ENCODE measurements around the gene PLTP. TPM values are rescaled to one million over a fixed set of nuclear protein-coding genes. Genes with fewer than 3 reads are reported as not detected.

Gene PLTP
- total RNA-seq, 1 experiment from 2014 or later, result 19.8 TPM

- peak overlapping the region; percentile 2 for H3K4me2 ChIP-seq (ENCODE audit: low read depth, low read length, poor library complexity, severe bottlenecking)
- H3K27ac ChIP-seq (ENCODE audit: low read length), result no peak overlapping the region
- peaks cover 11% of the 10 kb centered on the region; the same call in 1 of the 2 replicates for H3K36me3 ChIP-seq (ENCODE audit: insufficient read depth, low read length)
- H3K9ac ChIP-seq (ENCODE audit: low read length), result no peak overlapping the region
- no peak for DNase-seq
- H3K4me3 ChIP-seq (ENCODE audit: low read length), result no peak overlapping the region
- H3K9me3 ChIP-seq (ENCODE audit: low read length), result no peaks in the 10 kb centered on the region
- H4K20me1 ChIP-seq (ENCODE audit: insufficient read depth, low read depth, low read length), result no peaks in the 10 kb centered on the region
- H3K4me1 ChIP-seq (ENCODE audit: low read length), result peaks cover 34% of the 10 kb centered on the region
- no peak overlapping the region for H2AFZ ChIP-seq (ENCODE audit: low read length)
- no peaks in the 10 kb centered on the region for H3K27me3 ChIP-seq (ENCODE audit: low read length)
- no peaks in the 10 kb centered on the region for H3K9me2 ChIP-seq (replicated peaks; ENCODE audit: insufficient read depth, low read length)
- peaks cover 17% of the 10 kb centered on the region for H3K79me2 ChIP-seq (ENCODE audit: low read length)
Observed at GRCh38 chr20:45892828-45893500, 19.0 kb downstream of the PLTP start.

- peaks cover 7% of the 10 kb centered on the region; the same call in 1 of the 2 replicates for H3K36me3 ChIP-seq (ENCODE audit: insufficient read depth, low read length)
- peak overlapping the region; percentile 91 for H3K4me3 ChIP-seq (ENCODE audit: low read length)
- no peak for DNase-seq
- H3K9me3 ChIP-seq (ENCODE audit: low read length), result no peaks in the 10 kb centered on the region
- no peaks in the 10 kb centered on the region for H4K20me1 ChIP-seq (ENCODE audit: insufficient read depth, low read depth, low read length)
- no peaks in the 10 kb centered on the region for H3K27me3 ChIP-seq (ENCODE audit: low read length)
- H3K9me2 ChIP-seq (replicated peaks; ENCODE audit: insufficient read depth, low read length), result no peaks in the 10 kb centered on the region
- H3K27ac ChIP-seq (ENCODE audit: low read length), result no peak overlapping the region
- H3K4me1 ChIP-seq (ENCODE audit: low read length), result peaks cover 34% of the 10 kb centered on the region
- H2AFZ ChIP-seq (ENCODE audit: low read length), result no peak overlapping the region
- H3K9ac ChIP-seq (ENCODE audit: low read length), result peak overlapping the region; percentile 83
- peaks cover 17% of the 10 kb centered on the region for H3K79me2 ChIP-seq (ENCODE audit: low read length)
- peak overlapping the region; percentile 99 for H3K4me2 ChIP-seq (ENCODE audit: low read depth, low read length, poor library complexity, severe bottlenecking)
Observed at GRCh38 chr20:45892049-45892825, 19.7 kb downstream of the PLTP start.

GRCh38 chr20:45890985-45891983, 20.7 kb downstream of the PLTP start, which contains the start of the genes CTSA and NEURL2:
Gene CTSA, plus strand, starts transcription at chr20:45891335. Its CDS starts 234 bp downstream, at chr20:45891569.
Gene NEURL2, minus strand, starts transcription at chr20:45891208. Its CDS starts 217 bp downstream, at chr20:45890991.
- Histone ChIP-seq H3K9me3 (ENCODE audit: low read length) (no peaks in the 10 kb centered on the region), H3K9me2 (replicated peaks; ENCODE audit: insufficient read depth, low read length) (no peaks in the 10 kb centered on the region), H3K27me3 (ENCODE audit: low read length) (no peaks in the 10 kb centered on the region), H3K36me3 (ENCODE audit: insufficient read depth, low read length) (peaks cover 7% of the 10 kb centered on the region; the same call in 1 of the 2 replicates), H3K4me2 (ENCODE audit: low read depth, low read length, poor library complexity, severe bottlenecking) (peak within 1 kb of the TSS; percentile 99), H3K79me2 (ENCODE audit: low read length) (peaks cover 17% of the 10 kb centered on the region), H2AFZ (ENCODE audit: low read length) (peak within 1 kb of the TSS; percentile 89), H3K4me3 (ENCODE audit: low read length) (peak within 1 kb of the TSS; percentile 91), H3K27ac (ENCODE audit: low read length) (peak within 1 kb of the TSS; percentile 60), H3K4me1 (ENCODE audit: low read length) (peaks cover 34% of the 10 kb centered on the region), H4K20me1 (ENCODE audit: insufficient read depth, low read depth, low read length) (no peaks in the 10 kb centered on the region), H3K9ac (ENCODE audit: low read length) (peak within 1 kb of the TSS; percentile 83)
- peak; percentile 95 for DNase-seq

- peak overlapping the region; percentile 60 for H3K27ac ChIP-seq (ENCODE audit: low read length)
- H3K27me3 ChIP-seq (ENCODE audit: low read length), result no peaks in the 10 kb centered on the region
Observed at GRCh38 chr20:45890077-45890984, 21.6 kb downstream of the PLTP start.

GRCh38 chr20:45888681-45889080, 23.3 kb downstream of the PLTP start:
- Histone ChIP-seq H3K27ac (ENCODE audit: low read length) (no peak overlapping the region), H3K4me3 (ENCODE audit: low read length) (no peak overlapping the region), H3K9ac (ENCODE audit: low read length) (no peak overlapping the region), H3K9me3 (ENCODE audit: low read length) (no peaks in the 10 kb centered on the region), H3K9me2 (replicated peaks; ENCODE audit: insufficient read depth, low read length) (no peaks in the 10 kb centered on the region), H3K4me2 (ENCODE audit: low read depth, low read length, poor library complexity, severe bottlenecking) (no peak overlapping the region), H3K36me3 (ENCODE audit: insufficient read depth, low read length) (peaks cover 8% of the 10 kb centered on the region), H3K4me1 (ENCODE audit: low read length) (peaks cover 34% of the 10 kb centered on the region), H3K79me2 (ENCODE audit: low read length) (peaks cover 25% of the 10 kb centered on the region), H3K27me3 (ENCODE audit: low read length) (no peaks in the 10 kb centered on the region), H4K20me1 (ENCODE audit: insufficient read depth, low read depth, low read length) (no peaks in the 10 kb centered on the region), H2AFZ (ENCODE audit: low read length) (no peak overlapping the region)
- DNase-seq, result no peak

More at GRCh38 chr20:45890077-45890984, 21.6 kb downstream of the PLTP start:
- Histone ChIP-seq H3K4me3 (ENCODE audit: low read length) (peak overlapping the region; percentile 91), H2AFZ (ENCODE audit: low read length) (peak overlapping the region; percentile 89), H3K4me2 (ENCODE audit: low read depth, low read length, poor library complexity, severe bottlenecking) (peak overlapping the region; percentile 99), H3K79me2 (ENCODE audit: low read length) (peaks cover 17% of the 10 kb centered on the region), H3K36me3 (ENCODE audit: insufficient read depth, low read length) (peaks cover 7% of the 10 kb centered on the region; the same call in 1 of the 2 replicates), H3K9me3 (ENCODE audit: low read length) (no peaks in the 10 kb centered on the region), H3K9me2 (replicated peaks; ENCODE audit: insufficient read depth, low read length) (no peaks in the 10 kb centered on the region), H3K4me1 (ENCODE audit: low read length) (peaks cover 34% of the 10 kb centered on the region), H4K20me1 (ENCODE audit: insufficient read depth, low read depth, low read length) (no peaks in the 10 kb centered on the region), H3K9ac (ENCODE audit: low read length) (peak overlapping the region; percentile 83)
- DNase-seq, result no peak

- Histone ChIP-seq H3K9me2 (replicated peaks; ENCODE audit: insufficient read depth, low read length) (no peaks in the 10 kb centered on the region), H3K36me3 (ENCODE audit: insufficient read depth, low read length) (peaks cover 17% of the 10 kb centered on the region), H3K79me2 (ENCODE audit: low read length) (peaks cover 38% of the 10 kb centered on the region), H3K27me3 (ENCODE audit: low read length) (no peaks in the 10 kb centered on the region), H3K4me1 (ENCODE audit: low read length) (peaks cover 27% of the 10 kb centered on the region), H3K4me3 (ENCODE audit: low read length) (no peak within 1 kb of the TSS), H3K9ac (ENCODE audit: low read length) (no peak within 1 kb of the TSS), H3K9me3 (ENCODE audit: low read length) (no peaks in the 10 kb centered on the region), H3K27ac (ENCODE audit: low read length) (no peak within 1 kb of the TSS), H2AFZ (ENCODE audit: low read length) (no peak within 1 kb of the TSS), H4K20me1 (ENCODE audit: insufficient read depth, low read depth, low read length) (no peaks in the 10 kb centered on the region), H3K4me2 (ENCODE audit: low read depth, low read length, poor library complexity, severe bottlenecking) (no peak within 1 kb of the TSS)
- DNase-seq, result no peak
Observed at GRCh38 chr20:45887346-45887715, 24.6 kb downstream of the PLTP start, which contains the start of gene SPATA25. Gene SPATA25, minus strand, starts transcription at chr20:45887622. Its CDS starts 32 bp downstream, at chr20:45887590.

All from Karpas-422 (cell line).